ENCODE data around the gene FLVCR2.

DNA sequence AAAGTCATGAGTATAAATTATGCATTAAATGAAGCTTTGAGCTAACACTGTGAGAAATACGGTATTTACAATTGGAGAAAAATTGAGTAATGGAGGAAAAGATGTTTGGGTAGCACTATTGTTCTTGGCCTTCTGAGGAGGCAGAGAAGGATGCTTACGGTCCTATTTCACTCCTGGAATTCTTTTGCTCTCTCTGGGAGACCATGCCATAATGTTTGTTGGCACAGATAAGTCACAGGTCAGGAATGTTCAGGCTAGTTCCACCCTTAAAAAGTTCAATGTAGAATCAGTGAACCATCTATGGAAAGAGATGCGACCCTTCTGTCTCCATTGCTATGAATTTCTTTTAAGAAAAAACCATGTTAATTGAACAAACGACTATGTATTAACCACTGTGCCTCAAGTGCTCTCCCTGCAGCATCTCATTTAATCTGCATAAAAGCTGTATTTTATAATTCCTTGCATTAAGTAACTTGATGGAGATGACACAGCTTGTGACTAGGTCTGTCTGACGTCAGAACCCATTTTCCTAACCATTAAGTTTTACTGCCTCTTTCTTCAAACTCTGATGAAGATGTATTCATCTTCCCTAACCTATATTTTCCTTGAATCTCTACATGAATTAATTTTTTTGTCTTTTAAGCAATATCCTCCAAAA, 46.6 kb upstream of the FLVCR2 start:
- TF ChIP-seq, protein P1, sequence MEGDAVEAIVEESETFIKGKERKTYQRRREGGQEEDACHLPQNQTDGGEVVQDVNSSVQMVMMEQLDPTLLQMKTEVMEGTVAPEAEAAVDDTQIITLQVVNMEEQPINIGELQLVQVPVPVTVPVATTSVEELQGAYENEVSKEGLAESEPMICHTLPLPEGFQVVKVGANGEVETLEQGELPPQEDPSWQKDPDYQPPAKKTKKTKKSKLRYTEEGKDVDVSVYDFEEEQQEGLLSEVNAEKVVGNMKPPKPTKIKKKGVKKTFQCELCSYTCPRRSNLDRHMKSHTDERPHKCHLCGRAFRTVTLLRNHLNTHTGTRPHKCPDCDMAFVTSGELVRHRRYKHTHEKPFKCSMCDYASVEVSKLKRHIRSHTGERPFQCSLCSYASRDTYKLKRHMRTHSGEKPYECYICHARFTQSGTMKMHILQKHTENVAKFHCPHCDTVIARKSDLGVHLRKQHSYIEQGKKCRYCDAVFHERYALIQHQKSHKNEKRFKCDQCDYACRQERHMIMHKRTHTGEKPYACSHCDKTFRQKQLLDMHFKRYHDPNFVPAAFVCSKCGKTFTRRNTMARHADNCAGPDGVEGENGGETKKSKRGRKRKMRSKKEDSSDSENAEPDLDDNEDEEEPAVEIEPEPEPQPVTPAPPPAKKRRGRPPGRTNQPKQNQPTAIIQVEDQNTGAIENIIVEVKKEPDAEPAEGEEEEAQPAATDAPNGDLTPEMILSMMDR (conservative IDR thresholded peaks at IDR 0.05 in 1 of 2, IDR thresholded peaks at IDR 0.05 in 1 of 2; ENCODE audit: extremely low read depth in 1 of 2, insufficient read depth in 1 of 2, low read depth in 1 of 2, low read length in 2 of 2): no peak
- no peak for TF ChIP-seq EZH2 (IDR thresholded peaks at IDR 0.05; ENCODE audit: borderline replicate concordance, low read length)

All from mammary epithelial cell (primary cell).